GM19239 (cell line): ENCODE results near the gene POGLUT2.
"Not testable (repeated sequence)": the region's sequence is repeated elsewhere in the genome, so short reads cannot be mapped to it uniquely, and the experiment has no call there.

Experiments used
- DNase-seq: peaks from one replicate; pipeline ENCODE4 v3.0.0; 2011; ENCODE audit warnings: low spot score; ENCODE audit not compliant: insufficient read length
- FAIRE-seq: peaks from 2 replicates; lab custom pipeline; 2011; peaks lifted over from hg19 to GRCh38; lab: Jason Lieb, UNC

POGLUT2 gene

GRCh38 chr13:102812611-102813287 lies 14.0 kb upstream of the POGLUT2 start:
- no peak for DNase-seq
- no peak for FAIRE-seq

- FAIRE-seq, result no peak
- no peak for DNase-seq
These were observed 8.9 kb upstream of the POGLUT2 start for GRCh38 chr13:102807699-102808098.

GRCh38 chr13:102805680-102806079 lies 6.9 kb upstream of the POGLUT2 start:
- FAIRE-seq (no peak), DNase-seq (no peak)

- DNase-seq, result peak; percentile 68
- FAIRE-seq, result peak; percentile 70
These were observed 1.6 kb upstream of the POGLUT2 start for GRCh38 chr13:102800145-102801041.

GRCh38 chr13:102799426-102800144 lies 809 bp upstream of the POGLUT2 start:
- FAIRE-seq, result no peak
- no peak for DNase-seq

- peak; percentile 55 for FAIRE-seq
- DNase-seq, result no peak
These were observed 5.0 kb downstream of the POGLUT2 start for GRCh38 chr13:102793611-102794355.

- DNase-seq (no peak), FAIRE-seq (no peak)
These were observed 6.4 kb downstream of the POGLUT2 start for GRCh38 chr13:102792396-102792795.

GRCh38 chr13:102788683-102789082 lies 10.1 kb downstream of the POGLUT2 start:
- DNase-seq, result no peak
- FAIRE-seq, result no peak

GRCh38 chr13:102784483-102784882 lies 14.3 kb downstream of the POGLUT2 start:
- DNase-seq (no peak), FAIRE-seq (no peak)

- no peak for FAIRE-seq
- DNase-seq, result no peak
These were observed 17.2 kb downstream of the POGLUT2 start for GRCh38 chr13:102781591-102781990.

- DNase-seq, FAIRE-seq: not testable (repeated sequence)
These were observed 18.1 kb downstream of the POGLUT2 start for GRCh38 chr13:102780656-102781055.

- FAIRE-seq (peak; percentile 64), DNase-seq (no peak)
These were observed 19.2 kb downstream of the POGLUT2 start for GRCh38 chr13:102779436-102780159.

- no peak for FAIRE-seq
These were observed 21.0 kb downstream of the POGLUT2 start for GRCh38 chr13:102777736-102778135.

GRCh38 chr13:102776271-102776670 lies 22.5 kb downstream of the POGLUT2 start:
- FAIRE-seq (no peak), DNase-seq (no peak)

More at GRCh38 chr13:102777736-102778135, 21.0 kb downstream of the POGLUT2 start:
- DNase-seq, result no peak

- DNase-seq (no peak), FAIRE-seq (peak; percentile 69)
These were observed 23.9 kb downstream of the POGLUT2 start for GRCh38 chr13:102774591-102775520.

- FAIRE-seq, result no peak
- DNase-seq, result no peak
These were observed 24.6 kb downstream of the POGLUT2 start for GRCh38 chr13:102774214-102774568.

GRCh38 chr13:102773441-102774213 lies 25.1 kb downstream of the POGLUT2 start, which contains the start of gene TEX30:
TEX30 (minus strand) TSS chr13:102773786; CDS start chr13:102770026, 3,760 bp downstream.
- peak; percentile 81 for DNase-seq

GRCh38 chr13:102772042-102772425 lies 26.7 kb downstream of the POGLUT2 start:
- FAIRE-seq, result no peak

More at GRCh38 chr13:102773441-102774213, 25.1 kb downstream of the POGLUT2 start, which contains the start of gene TEX30:
- peak; percentile 90 for FAIRE-seq

More at GRCh38 chr13:102772042-102772425, 26.7 kb downstream of the POGLUT2 start:
- DNase-seq, result no peak
